Liver (tissue), 9 donors: ENCODE results near the gene DEFB119. TPM values are rescaled to one million over a fixed set of nuclear protein-coding genes. Genes with fewer than 3 reads are reported as not detected.
"Not testable (repeated sequence)": the region's sequence is repeated elsewhere in the genome, so short reads cannot be mapped to it uniquely, and the experiment has no call there.

Experiments
- DNase-seq: peaks from one replicate; pipeline ENCODE4 v3.0.0-alpha.2; 2017; ENCODE audit warnings: low spot score
- H3K27ac ChIP-seq, 2 donors: one replicate each; pipeline ENCODE4 v1.7.0; 2013; ENCODE audit warnings: inconsistent platforms in 2 of 2, low read length in 2 of 2, control low read depth in 1 of 2, low read depth in 1 of 2, mild to moderate bottlenecking in 1 of 2
- H3K27me3 ChIP-seq, 4 donors: one replicate each; pipeline versions ENCODE4 v1.6.1 to v1.7.0; 2013; ENCODE audit warnings: low read length in 3 of 4, inconsistent platforms in 1 of 4, mild to moderate bottlenecking in 1 of 4, moderate library complexity in 1 of 4; ENCODE audit not compliant: control insufficient read depth in 4 of 4, insufficient read depth in 4 of 4
- H3K36me3 ChIP-seq, 4 donors: one replicate each; pipeline versions ENCODE4 v1.6.1 to v1.7.0; 2013; ENCODE audit warnings: low read length in 3 of 4, mild to moderate bottlenecking in 3 of 4, low read depth in 1 of 4, moderate library complexity in 1 of 4; ENCODE audit not compliant: control insufficient read depth in 4 of 4, insufficient read depth in 3 of 4
- H3K4me1 ChIP-seq, 4 donors: one replicate each; pipeline versions ENCODE4 v1.6.1 to v1.7.0; 2013; ENCODE audit warnings: low read length in 3 of 4, mild to moderate bottlenecking in 3 of 4, moderate library complexity in 1 of 4; ENCODE audit not compliant: control insufficient read depth in 4 of 4, insufficient read depth in 4 of 4
- H3K4me3 ChIP-seq, 3 donors: one replicate each; pipeline versions ENCODE4 v1.6.1 to v1.7.0; 2013; ENCODE audit warnings: low read length in 3 of 3, control low read depth in 1 of 3, low read depth in 1 of 3, mild to moderate bottlenecking in 1 of 3
- H3K9ac ChIP-seq, 2 donors: one replicate each; pipeline ENCODE4 v1.7.0; 2013; ENCODE audit warnings: low read length in 2 of 2, mild to moderate bottlenecking in 2 of 2, moderate library complexity in 2 of 2, control low read depth in 1 of 2, low read depth in 1 of 2
- H3K9me3 ChIP-seq, 4 donors: one replicate each; pipeline versions ENCODE4 v1.6.1 to v1.7.0; 2013; ENCODE audit warnings: low read length in 3 of 4; ENCODE audit not compliant: control insufficient read depth in 4 of 4
- FOXA1 ChIP-seq: IDR thresholded peaks from 2 replicates; pipeline ENCODE4 v1.6.1; 2016; ENCODE audit warnings: antibody characterized with exemption
- GABPA ChIP-seq, 2 donors: IDR thresholded peaks in 1 of 2; conservative IDR thresholded peaks in 1 of 2; 2 replicates each; pipeline ENCODE4 v1.6.1; 2016; ENCODE audit warnings: antibody characterized with exemption in 2 of 2, mild to moderate bottlenecking in 1 of 2, moderate library complexity in 1 of 2
- HNF4G ChIP-seq: IDR thresholded peaks from 2 replicates; pipeline ENCODE4 v1.6.1; 2016; ENCODE audit warnings: antibody characterized with exemption
- NR2F2 ChIP-seq: IDR thresholded peaks from 2 replicates; pipeline ENCODE4 v1.6.1; 2016; ENCODE audit warnings: antibody characterized with exemption
- RAD21 ChIP-seq, 2 donors: IDR thresholded peaks; 2 replicates each; pipeline ENCODE4 v1.6.1; 2016; ENCODE audit warnings: antibody characterized with exemption in 2 of 2, mild to moderate bottlenecking in 2 of 2
- TAF1 ChIP-seq: conservative IDR thresholded peaks from 2 replicates; pipeline ENCODE4 v1.6.1; 2016; ENCODE audit warnings: antibody characterized with exemption, mild to moderate bottlenecking
- YY1 ChIP-seq: IDR thresholded peaks from 2 replicates; pipeline ENCODE4 v1.6.1; 2016; ENCODE audit warnings: antibody characterized with exemption, mild to moderate bottlenecking
- WGBS: extraction: QIAGEN DNeasy Blood & Tissue Kit; methylation state at CpG from one replicate; pipeline ENCODE4 v1.1.7; 2013; 5-methylcytosine and 5-hydroxymethylcytosine counted together
- polyA plus RNA-seq, 2 donors: library from polyadenylated mRNA; stranded (reverse) in 1 of 2; unstranded in 1 of 2; fragments of 200-250 nt in 1 of 2; fragments of >200 nt in 1 of 2; fragmentation: Nextera tagmentation in 1 of 2; extraction: Ambion mirVana in 1 of 2; gene quantifications; one replicate each; pipeline versions ENCODE4 v1.2.1 to v1.2.3, GENCODE V29; 2013 to 2015
- total RNA-seq, 2 donors: library from RNA; depleted of rRNA; stranded (reverse); fragments of >200 nt; gene quantifications; one replicate each; pipeline ENCODE4 v1.2.3, GENCODE V29; 2014
- TF ChIP-seq, protein P1 (sequence below): IDR thresholded peaks from 2 replicates; pipeline ENCODE4 v1.6.1; 2016; ENCODE audit warnings: antibody characterized with exemption
- TF ChIP-seq, protein P2 (sequence below): IDR thresholded peaks from 2 replicates; pipeline ENCODE4 v1.6.1; 2016; ENCODE audit warnings: antibody characterized with exemption, mild to moderate bottlenecking
- TF ChIP-seq, protein P3 (sequence below): IDR thresholded peaks from 2 replicates; pipeline ENCODE4 v1.6.1; 2016; ENCODE audit warnings: antibody characterized with exemption
- TF ChIP-seq, protein P4 (sequence below): IDR thresholded peaks from 2 replicates; pipeline ENCODE4 v1.6.1; 2016; ENCODE audit warnings: antibody characterized with exemption
- donor health status: healthy.
- donor health status: healthy.
- donor health status: healthy.
- donor health status: healthy.
- donor health status: healthy.

The DEFB119 gene, protein sequence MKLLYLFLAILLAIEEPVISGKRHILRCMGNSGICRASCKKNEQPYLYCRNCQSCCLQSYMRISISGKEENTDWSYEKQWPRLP
- not detected for total RNA-seq
- polyA plus RNA-seq: not detected

DNA sequence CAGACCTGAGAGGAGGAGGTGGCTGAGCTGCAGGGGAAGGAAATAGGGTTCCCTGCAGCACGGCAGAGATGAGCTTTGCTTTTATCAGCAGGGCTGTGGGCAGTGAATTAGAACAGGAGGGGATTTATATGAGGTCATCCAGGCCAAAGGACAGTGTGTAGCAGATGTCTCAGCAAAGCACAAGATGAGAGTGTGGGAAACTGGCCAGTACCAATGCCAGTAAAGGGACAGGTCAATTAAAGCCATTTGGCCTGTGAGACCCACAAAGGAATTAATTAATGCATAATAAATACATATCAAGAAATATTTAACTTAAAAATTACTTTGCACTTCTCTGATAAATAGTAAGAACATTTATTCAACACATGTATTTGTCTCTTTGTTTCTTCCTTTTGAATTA is at the start of gene DEFB119:
Gene DEFB119, minus strand, starts transcription at position 101 of the 400 bp plus-strand sequence. CDS start 107 bp downstream, outside the sequence.
- Histone ChIP-seq H3K4me1 (no peaks in the 10 kb centered on the region), H3K27ac (no peak within 1 kb of the TSS), H3K36me3 (no peaks in the 10 kb centered on the region), H3K4me3 (no peak within 1 kb of the TSS), H3K27me3 (peaks cover 0 to 3% (median under 1%) of the 10 kb centered on the region in 4 donors), H3K9me3 (peaks cover 0 to 2% (median 0%) of the 10 kb centered on the region in 4 donors), H3K9ac (no peak within 1 kb of the TSS)
- WGBS: 33% methylated on average over 1 of the region's 1 CpG
- TF ChIP-seq HNF4G: no peak
- TF ChIP-seq YY1: no peak
- TF ChIP-seq, protein P1, sequence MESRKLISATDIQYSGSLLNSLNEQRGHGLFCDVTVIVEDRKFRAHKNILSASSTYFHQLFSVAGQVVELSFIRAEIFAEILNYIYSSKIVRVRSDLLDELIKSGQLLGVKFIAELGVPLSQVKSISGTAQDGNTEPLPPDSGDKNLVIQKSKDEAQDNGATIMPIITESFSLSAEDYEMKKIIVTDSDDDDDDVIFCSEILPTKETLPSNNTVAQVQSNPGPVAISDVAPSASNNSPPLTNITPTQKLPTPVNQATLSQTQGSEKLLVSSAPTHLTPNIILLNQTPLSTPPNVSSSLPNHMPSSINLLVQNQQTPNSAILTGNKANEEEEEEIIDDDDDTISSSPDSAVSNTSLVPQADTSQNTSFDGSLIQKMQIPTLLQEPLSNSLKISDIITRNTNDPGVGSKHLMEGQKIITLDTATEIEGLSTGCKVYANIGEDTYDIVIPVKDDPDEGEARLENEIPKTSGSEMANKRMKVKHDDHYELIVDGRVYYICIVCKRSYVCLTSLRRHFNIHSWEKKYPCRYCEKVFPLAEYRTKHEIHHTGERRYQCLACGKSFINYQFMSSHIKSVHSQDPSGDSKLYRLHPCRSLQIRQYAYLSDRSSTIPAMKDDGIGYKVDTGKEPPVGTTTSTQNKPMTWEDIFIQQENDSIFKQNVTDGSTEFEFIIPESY: no peak
- no peak for TF ChIP-seq RAD21 (IDR thresholded peaks at IDR 0.05)
- TF ChIP-seq GABPA (IDR thresholded peaks at IDR 0.05 in 1 of 2, conservative IDR thresholded peaks at IDR 0.05 in 1 of 2): no peak
- TF ChIP-seq, protein P2, sequence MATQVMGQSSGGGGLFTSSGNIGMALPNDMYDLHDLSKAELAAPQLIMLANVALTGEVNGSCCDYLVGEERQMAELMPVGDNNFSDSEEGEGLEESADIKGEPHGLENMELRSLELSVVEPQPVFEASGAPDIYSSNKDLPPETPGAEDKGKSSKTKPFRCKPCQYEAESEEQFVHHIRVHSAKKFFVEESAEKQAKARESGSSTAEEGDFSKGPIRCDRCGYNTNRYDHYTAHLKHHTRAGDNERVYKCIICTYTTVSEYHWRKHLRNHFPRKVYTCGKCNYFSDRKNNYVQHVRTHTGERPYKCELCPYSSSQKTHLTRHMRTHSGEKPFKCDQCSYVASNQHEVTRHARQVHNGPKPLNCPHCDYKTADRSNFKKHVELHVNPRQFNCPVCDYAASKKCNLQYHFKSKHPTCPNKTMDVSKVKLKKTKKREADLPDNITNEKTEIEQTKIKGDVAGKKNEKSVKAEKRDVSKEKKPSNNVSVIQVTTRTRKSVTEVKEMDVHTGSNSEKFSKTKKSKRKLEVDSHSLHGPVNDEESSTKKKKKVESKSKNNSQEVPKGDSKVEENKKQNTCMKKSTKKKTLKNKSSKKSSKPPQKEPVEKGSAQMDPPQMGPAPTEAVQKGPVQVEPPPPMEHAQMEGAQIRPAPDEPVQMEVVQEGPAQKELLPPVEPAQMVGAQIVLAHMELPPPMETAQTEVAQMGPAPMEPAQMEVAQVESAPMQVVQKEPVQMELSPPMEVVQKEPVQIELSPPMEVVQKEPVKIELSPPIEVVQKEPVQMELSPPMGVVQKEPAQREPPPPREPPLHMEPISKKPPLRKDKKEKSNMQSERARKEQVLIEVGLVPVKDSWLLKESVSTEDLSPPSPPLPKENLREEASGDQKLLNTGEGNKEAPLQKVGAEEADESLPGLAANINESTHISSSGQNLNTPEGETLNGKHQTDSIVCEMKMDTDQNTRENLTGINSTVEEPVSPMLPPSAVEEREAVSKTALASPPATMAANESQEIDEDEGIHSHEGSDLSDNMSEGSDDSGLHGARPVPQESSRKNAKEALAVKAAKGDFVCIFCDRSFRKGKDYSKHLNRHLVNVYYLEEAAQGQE: no peak
- TF ChIP-seq, protein P3, sequence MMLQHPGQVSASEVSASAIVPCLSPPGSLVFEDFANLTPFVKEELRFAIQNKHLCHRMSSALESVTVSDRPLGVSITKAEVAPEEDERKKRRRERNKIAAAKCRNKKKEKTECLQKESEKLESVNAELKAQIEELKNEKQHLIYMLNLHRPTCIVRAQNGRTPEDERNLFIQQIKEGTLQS: no peak
- TF ChIP-seq TAF1: no peak
- TF ChIP-seq, protein P4, sequence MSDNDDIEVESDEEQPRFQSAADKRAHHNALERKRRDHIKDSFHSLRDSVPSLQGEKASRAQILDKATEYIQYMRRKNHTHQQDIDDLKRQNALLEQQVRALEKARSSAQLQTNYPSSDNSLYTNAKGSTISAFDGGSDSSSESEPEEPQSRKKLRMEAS: no peak
- no peak for DNase-seq

DNA sequence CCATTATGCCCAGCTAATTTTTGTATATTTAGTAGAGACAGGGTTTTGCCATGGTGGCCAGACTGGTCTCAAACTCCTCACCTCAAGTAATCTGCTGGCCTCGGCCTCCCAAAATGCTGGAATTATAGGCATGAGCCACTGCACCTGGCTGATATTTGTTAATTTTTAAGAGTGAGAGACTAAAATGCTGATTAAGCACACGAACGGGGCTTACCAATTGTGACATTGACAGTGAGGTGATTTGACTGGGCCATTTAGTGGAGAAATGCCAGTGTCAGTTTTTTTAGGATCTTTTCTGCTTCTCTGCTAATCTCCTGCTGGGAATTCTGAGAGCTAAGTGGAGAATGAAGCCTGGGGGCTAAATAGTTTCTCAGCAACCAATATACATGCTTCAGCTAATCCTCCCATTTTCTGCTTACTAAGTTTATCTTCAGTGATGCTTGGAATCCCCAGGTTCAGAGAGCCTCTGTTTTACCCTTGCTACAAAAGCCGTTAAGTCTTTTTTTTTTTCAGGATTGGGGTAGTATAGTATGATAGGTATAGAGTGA is 40.3 kb upstream of the DEFB119 start:
- TF ChIP-seq NR2F2 (no peak), YY1 (no peak), RAD21 (IDR thresholded peaks at IDR 0.05) (no peak), FOXA1 (no peak), GABPA (IDR thresholded peaks at IDR 0.05 in 1 of 2, conservative IDR thresholded peaks at IDR 0.05 in 1 of 2) (no peak)
- TF ChIP-seq, protein P4: no peak
- 56% methylated on average over 4 of the region's 4 CpGs for WGBS
- H3K4me1 ChIP-seq: no peaks in the 10 kb centered on the region
- DNase-seq: no peak
- H3K9me3 ChIP-seq: no peaks in the 10 kb centered on the region
- no peak overlapping the region for H3K27ac ChIP-seq
- H3K9ac ChIP-seq: no peak overlapping the region
- no peaks in the 10 kb centered on the region for H3K36me3 ChIP-seq
- peaks cover 0 to 3% (median 0%) of the 10 kb centered on the region in 4 donors for H3K27me3 ChIP-seq
- no peak overlapping the region for H3K4me3 ChIP-seq

DNA sequence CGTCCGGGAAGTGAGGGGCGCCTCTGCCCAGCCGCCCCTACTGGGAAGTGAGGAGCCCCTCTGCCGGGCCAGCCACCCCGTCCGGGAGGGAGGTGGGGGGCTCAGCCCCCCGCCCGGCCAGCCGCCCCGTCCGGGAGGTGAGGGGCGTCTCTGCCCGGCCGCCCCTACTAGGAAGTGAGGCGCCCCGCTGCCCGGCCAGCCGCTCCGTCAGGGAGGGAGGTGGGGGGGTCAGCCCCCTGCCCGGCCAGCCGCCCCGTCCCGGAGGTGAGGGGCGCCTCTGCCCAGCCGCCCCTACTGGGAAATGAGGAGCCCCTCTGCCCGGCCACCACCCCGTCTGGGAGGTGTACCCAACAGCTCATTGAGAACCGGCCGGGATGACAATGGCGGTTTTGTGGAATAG is 37.2 kb upstream of the DEFB119 start:
- not testable (repeated sequence) for H3K9me3 ChIP-seq, H3K4me1 ChIP-seq, H3K36me3 ChIP-seq, H3K27ac ChIP-seq, H3K27me3 ChIP-seq, H3K4me3 ChIP-seq, H3K9ac ChIP-seq, DNase-seq
- WGBS: 94% methylated on average over 30 of the region's 31 CpGs

DNA sequence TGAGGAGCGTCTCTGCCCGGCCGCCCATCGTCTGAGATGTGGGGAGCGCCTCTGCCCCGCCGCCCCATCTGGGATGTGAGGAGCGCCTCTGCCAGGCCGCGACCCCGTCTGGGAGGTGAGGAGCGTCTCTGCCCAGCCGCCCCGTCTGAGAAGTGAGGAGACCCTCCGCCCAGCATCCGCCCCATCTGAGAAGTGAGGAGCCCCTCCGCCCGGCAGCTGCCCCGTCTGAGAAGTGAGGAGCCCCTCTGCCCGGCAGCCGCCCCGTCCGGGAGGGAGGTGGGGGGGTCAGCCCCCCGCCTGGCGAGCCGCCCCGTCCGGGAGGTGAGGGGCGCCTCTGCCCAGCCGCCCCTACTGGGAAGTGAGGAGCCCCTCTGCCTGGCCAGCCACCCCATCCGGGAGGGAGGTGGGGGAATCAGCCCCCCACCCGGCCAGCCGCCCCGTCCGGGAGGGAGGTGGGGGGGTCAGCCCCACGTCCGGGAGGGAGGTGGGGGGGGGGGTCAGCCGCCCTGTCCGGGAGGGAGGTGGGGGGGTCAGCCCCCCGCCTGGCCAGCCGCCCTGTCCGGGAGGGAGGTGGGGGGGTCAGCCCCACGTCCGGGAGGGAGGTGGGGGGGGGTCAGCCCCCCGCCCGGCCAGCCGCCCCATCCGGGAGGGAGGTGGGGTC is 36.6 kb upstream of the DEFB119 start:
- DNase-seq, H3K27ac ChIP-seq, H3K36me3 ChIP-seq, H3K9me3 ChIP-seq, H3K4me3 ChIP-seq, H3K4me1 ChIP-seq, H3K27me3 ChIP-seq, H3K9ac ChIP-seq: not testable (repeated sequence)
- 91% methylated on average over 48 of the region's 48 CpGs for WGBS
